ENCODE measurements around the gene CLTCL1.

DNA sequence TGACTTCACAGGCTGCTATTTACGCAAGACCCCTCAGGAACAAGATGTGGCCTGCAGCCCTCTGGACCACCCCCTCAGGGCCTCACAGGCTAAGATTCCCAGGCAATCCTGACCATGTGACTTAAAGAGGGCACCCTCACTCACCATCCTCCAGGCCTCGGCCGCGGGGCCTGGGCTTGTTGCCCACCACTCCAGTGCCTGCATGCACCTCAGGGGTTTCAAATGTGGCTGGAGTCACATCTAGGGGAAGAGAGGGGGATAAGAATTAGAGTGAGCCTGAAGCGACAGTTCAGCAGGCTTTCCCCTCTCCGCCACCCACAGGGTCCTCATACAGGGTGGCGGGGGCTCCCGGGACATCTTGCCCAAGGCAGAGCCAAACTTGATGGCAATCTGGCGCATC lies 149.1 kb downstream of the CLTCL1 start:
- TF ChIP-seq POLR2A (IDR thresholded peaks at IDR 0.05): no peak
- TF ChIP-seq, protein P1, sequence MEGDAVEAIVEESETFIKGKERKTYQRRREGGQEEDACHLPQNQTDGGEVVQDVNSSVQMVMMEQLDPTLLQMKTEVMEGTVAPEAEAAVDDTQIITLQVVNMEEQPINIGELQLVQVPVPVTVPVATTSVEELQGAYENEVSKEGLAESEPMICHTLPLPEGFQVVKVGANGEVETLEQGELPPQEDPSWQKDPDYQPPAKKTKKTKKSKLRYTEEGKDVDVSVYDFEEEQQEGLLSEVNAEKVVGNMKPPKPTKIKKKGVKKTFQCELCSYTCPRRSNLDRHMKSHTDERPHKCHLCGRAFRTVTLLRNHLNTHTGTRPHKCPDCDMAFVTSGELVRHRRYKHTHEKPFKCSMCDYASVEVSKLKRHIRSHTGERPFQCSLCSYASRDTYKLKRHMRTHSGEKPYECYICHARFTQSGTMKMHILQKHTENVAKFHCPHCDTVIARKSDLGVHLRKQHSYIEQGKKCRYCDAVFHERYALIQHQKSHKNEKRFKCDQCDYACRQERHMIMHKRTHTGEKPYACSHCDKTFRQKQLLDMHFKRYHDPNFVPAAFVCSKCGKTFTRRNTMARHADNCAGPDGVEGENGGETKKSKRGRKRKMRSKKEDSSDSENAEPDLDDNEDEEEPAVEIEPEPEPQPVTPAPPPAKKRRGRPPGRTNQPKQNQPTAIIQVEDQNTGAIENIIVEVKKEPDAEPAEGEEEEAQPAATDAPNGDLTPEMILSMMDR (IDR thresholded peaks at IDR 0.05): no peak

All from right lobe of liver (tissue), 4 donors.